Kasumi-1 (cell line): Measurements from ENCODE around the gene ACBD7.
A peak's percentile ranks its signal among the peaks of the same experiment; 100 is the strongest.

Experiments
- DNase-seq, 2 experiments: peaks; one replicate each; lab custom pipeline; 2025; lab: John Stamatoyannopoulos, UW

The ACBD7 gene

GRCh38 chr10:15088428-15089261, at the start of gene ACBD7:
TSS of gene ACBD7 (minus strand) at chr10:15088776. CDS start at chr10:15088728, 48 bp downstream.
- DNase-seq, result peak; percentile 89 to 93

GRCh38 chr10:15137636-15138035, 49.1 kb upstream of the ACBD7 start:
- DNase-seq, result no peak

GRCh38 chr10:15137036-15137359, 48.4 kb upstream of the ACBD7 start:
- DNase-seq, result no peak

GRCh38 chr10:15136129-15137035, 47.8 kb upstream of the ACBD7 start:
- DNase-seq, result no peak

- DNase-seq, result no peak
Measured at GRCh38 chr10:15131330-15131729, 42.8 kb upstream of the ACBD7 start.

GRCh38 chr10:15124908-15125307, 36.3 kb upstream of the ACBD7 start:
- DNase-seq, result no peak

- no peak for DNase-seq
Measured at GRCh38 chr10:15124190-15124589, 35.6 kb upstream of the ACBD7 start.

GRCh38 chr10:15123749-15124184, 35.2 kb upstream of the ACBD7 start:
- DNase-seq, result no peak

GRCh38 chr10:15122477-15123030, 34.0 kb upstream of the ACBD7 start:
- no peak for DNase-seq

GRCh38 chr10:15121707-15122106, 33.1 kb upstream of the ACBD7 start:
- DNase-seq, result no peak

- DNase-seq, result no peak
Measured at GRCh38 chr10:15120523-15120922, 31.9 kb upstream of the ACBD7 start.

- no peak for DNase-seq
Measured at GRCh38 chr10:15118615-15119014, 30.0 kb upstream of the ACBD7 start.

- no peak for DNase-seq
Measured at GRCh38 chr10:15116225-15116624, 27.6 kb upstream of the ACBD7 start.

GRCh38 chr10:15113766-15114165, 25.2 kb upstream of the ACBD7 start:
- no peak for DNase-seq

- DNase-seq, result no peak
Measured at GRCh38 chr10:15112657-15113056, 24.1 kb upstream of the ACBD7 start.

GRCh38 chr10:15106352-15107013, 17.9 kb upstream of the ACBD7 start:
- DNase-seq, result peak; percentile 78 to 89

- DNase-seq, result no peak
Measured at GRCh38 chr10:15103513-15103912, 14.9 kb upstream of the ACBD7 start.

GRCh38 chr10:15099886-15100285, 11.3 kb upstream of the ACBD7 start:
- DNase-seq, result no peak

- peak; percentile 90 to 98 for DNase-seq
Measured at GRCh38 chr10:15097011-15097812, 8.6 kb upstream of the ACBD7 start, which contains the start of gene RPP38. TSS of gene RPP38 (plus strand) at chr10:15097355. CDS start at chr10:15103315, 5,960 bp downstream.

- DNase-seq, result peak in 1 of 2 experiments; percentile 88
Measured at GRCh38 chr10:15096661-15097010, 8.1 kb upstream of the ACBD7 start.

- DNase-seq, result no peak
Measured at GRCh38 chr10:15092855-15093408, 4.4 kb upstream of the ACBD7 start.
